Breast epithelium (tissue), 3 donors: ENCODE measurements around the gene SMAD6.

ENCODE experiments used
- POLR2A ChIP-seq: fragments of 450-650 bp; IDR thresholded peaks from one replicate; pipeline ENCODE4 v1.6.1; 2016; ENCODE audit warnings: antibody characterized with exemption, mild to moderate bottlenecking, moderate library complexity
- TF ChIP-seq, protein P1 (sequence below), 3 donors: fragments of 450-650 bp; IDR thresholded peaks; one replicate each; pipeline ENCODE4 v1.5.1; 2016 to 2017; ENCODE audit warnings: antibody characterized with exemption in 3 of 3, mild to moderate bottlenecking in 3 of 3, moderate library complexity in 3 of 3

DNA sequence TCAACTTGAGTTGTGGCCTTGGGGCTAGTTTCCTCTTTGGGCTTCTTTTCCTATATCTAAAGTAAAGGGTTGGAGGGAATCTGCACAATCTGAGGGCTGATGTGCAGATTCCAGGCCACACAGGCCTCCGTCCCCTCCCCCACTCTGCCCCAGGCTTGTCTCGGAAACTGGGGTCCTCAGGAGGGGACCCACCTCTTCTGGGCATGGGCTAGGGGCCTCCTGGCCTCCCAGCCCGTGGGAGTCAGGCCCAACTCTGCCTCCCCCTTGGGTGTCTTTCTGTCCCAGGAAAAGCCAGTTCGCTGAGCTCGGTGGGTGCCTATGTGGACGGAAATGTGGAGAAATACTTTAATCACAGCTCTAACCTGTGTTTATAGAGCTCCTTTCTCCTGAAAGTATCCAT is 4.8 kb downstream of the SMAD6 start:
- TF ChIP-seq, protein P1, sequence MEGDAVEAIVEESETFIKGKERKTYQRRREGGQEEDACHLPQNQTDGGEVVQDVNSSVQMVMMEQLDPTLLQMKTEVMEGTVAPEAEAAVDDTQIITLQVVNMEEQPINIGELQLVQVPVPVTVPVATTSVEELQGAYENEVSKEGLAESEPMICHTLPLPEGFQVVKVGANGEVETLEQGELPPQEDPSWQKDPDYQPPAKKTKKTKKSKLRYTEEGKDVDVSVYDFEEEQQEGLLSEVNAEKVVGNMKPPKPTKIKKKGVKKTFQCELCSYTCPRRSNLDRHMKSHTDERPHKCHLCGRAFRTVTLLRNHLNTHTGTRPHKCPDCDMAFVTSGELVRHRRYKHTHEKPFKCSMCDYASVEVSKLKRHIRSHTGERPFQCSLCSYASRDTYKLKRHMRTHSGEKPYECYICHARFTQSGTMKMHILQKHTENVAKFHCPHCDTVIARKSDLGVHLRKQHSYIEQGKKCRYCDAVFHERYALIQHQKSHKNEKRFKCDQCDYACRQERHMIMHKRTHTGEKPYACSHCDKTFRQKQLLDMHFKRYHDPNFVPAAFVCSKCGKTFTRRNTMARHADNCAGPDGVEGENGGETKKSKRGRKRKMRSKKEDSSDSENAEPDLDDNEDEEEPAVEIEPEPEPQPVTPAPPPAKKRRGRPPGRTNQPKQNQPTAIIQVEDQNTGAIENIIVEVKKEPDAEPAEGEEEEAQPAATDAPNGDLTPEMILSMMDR (IDR thresholded peaks at IDR 0.05), result no peak
- no peak for TF ChIP-seq POLR2A
